OCI-LY7 (cell line): Measurements from ENCODE around the gene SLC7A7.

Experiments used
- CTCF ChIP-seq: fragments of 200-600 bp; sonication (generic); conservative IDR thresholded peaks from 2 replicates; pipeline ENCODE4 v1.5.1; 2014; ENCODE audit warnings: mild to moderate bottlenecking, antibody characterized with exemption, low read length, moderate library complexity, mixed read lengths
- EZH2phosphoT487 ChIP-seq: fragments of 200-600 bp; sonication (generic); IDR thresholded peaks from 2 replicates; pipeline ENCODE4 v1.6.1; 2018; ENCODE audit warnings: low read depth, borderline replicate concordance, mild to moderate bottlenecking, mixed run types, antibody characterized with exemption, low read length, moderate library complexity, mixed read lengths

GRCh38 chr14:22752422-22752821 lies 62.8 kb downstream of the SLC7A7 start:
- no peak for TF ChIP-seq CTCF
- no peak for TF ChIP-seq EZH2phosphoT487
